Smooth muscle cell of the brain vasculature (primary cell): ENCODE results near the gene STX8.
A peak's percentile ranks its signal among the peaks of the same experiment; 100 is the strongest.

Source experiments
- DNase-seq: peaks from one replicate; pipeline ENCODE4 v3.0.0-alpha.2; 2012; ENCODE audit warnings: low read depth, low spot score

Gene STX8

GRCh38 chr17:9299695-9300094, 275.9 kb downstream of the STX8 start:
- DNase-seq, result no peak

DNA sequence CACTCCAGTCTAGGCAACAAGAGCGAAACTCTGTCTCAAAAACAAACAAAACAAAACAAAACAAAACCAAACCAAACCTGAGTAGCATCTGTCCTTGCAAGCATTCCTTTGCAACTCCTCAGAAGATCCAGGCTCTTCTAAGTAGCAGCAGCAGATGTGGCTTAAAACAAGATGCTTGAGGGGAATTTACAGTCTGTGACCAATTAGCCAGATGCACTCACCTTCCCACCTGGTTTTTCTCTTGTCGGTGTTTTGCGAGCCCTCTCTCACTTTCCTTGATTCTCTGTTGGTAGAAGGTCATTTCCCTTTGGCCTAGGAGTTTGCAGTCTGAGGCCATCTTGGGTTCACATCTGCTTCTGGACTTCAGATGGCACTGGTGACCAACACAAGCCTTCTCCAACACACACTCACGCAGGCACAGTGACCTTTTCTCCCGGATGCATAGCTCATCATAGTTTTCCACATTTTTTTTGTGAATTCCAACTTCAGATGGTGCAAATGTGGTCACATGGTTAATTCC, 276.8 kb downstream of the STX8 start:
- no peak for DNase-seq

DNA sequence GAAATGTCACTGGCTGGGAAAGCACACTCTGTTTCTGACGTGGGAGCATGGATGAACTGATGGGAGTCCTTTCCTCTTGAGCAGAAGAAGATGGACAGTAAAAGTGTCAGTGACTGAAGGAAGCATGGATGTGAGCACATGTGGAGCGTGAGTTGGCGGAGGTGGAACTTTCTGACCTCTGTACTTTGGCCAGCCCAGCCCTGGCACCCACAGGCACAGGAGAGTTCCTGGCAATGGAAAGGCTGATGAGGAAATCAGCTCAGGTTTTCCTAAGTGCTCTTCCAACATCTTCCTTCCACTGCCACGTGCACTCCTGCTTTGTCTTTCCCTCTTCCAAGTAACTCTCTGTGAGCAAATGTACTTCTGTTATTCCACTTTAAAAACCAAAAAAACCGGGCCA, 277.5 kb downstream of the STX8 start:
- no peak for DNase-seq

GRCh38 chr17:9294661-9295210, 280.9 kb downstream of the STX8 start:
- no peak for DNase-seq

- DNase-seq, result no peak
These were observed 283.1 kb downstream of the STX8 start for GRCh38 chr17:9292561-9292941.

DNA sequence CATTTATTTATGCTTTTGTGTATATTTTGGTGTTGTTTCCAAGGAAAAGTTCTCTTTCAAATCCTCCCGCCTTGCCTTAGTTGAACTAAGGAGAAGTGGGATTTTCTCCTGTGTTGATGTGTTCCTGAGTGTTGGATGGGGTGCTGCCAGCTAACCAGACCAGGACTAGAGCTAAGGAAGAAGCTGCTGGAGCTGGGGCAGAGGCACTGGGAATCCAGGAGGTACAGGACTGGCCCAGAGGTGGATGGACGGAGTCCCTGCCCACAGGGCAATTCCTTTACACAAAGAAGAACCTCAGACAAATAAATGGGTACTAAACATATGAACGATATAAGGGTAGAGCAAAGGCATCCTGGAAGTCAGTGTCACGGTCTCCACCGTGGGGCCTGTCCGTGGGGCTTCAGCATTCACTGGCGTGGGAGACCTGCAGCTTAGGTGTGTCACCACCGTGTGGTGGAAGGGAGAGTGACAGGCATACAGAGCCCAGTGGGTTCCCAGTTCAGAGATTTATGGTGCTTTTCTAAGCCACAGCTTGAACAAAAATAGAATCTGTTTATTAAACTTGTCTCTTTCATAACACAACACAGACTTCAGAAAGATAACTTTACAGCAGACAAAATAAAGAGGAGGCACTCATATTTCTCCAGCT, 283.6 kb downstream of the STX8 start:
- DNase-seq, result peak; percentile 10

DNA sequence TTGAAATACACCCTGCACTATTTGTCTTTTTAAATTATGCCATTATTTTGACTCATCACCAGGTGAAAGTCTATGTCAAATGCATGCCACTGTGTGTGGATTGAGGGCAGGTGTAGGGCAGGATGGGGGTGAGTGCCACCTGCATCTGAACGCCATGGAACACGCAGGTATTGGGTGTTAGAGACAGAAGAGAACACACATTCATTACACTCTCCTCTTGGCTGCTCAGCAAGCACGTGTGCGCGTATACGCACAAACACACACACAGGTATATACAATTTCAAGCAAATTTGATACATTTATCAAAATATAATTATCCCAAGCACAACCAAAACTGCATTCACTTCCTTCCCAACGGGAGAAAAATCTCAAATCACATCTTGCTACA, 285.4 kb downstream of the STX8 start:
- no peak for DNase-seq

DNA sequence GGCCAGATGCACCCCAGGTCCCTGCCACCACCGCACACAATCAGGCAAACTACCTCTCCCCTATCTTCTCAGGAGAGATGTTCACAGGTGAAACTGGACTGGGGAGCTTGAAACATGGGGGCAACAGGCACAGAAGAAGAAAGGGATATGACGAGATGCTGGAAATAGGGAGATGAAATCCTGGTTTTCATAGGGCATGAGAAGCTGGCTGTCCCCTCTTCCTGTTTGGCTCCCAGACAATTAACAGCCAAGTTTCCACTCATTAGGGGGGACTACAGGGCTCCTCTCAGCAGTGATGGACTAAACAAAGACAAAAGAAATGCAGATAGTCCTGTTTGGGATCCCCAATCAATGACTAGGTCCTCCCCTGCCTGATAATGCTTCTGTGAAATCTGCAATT, 288.3 kb downstream of the STX8 start:
- DNase-seq, result no peak

- no peak for DNase-seq
These were observed 289.2 kb downstream of the STX8 start for GRCh38 chr17:9286434-9286833.

- no peak for DNase-seq
These were observed 289.8 kb downstream of the STX8 start for GRCh38 chr17:9285602-9286427.

DNA sequence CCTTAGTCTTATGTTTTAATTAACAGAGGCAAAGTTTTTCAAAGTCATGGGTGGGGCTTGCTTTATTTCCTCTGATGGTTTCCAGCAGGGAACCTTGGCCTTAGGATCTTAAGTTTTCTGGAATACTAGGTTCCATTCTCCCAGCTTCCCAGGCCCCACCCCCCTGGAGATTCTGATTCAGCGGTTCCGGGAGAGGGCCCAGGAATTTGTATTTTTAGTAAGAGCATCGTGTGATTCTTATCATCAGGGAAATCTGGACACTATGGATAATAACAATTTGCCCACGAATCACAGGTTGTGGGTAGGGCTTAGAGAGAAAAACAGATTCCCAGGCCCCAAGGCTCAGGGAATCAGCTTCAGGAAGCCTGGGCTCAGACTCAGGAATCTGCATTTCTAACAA, 290.7 kb downstream of the STX8 start:
- DNase-seq, result no peak

GRCh38 chr17:9283909-9284308, 291.7 kb downstream of the STX8 start:
- no peak for DNase-seq

DNA sequence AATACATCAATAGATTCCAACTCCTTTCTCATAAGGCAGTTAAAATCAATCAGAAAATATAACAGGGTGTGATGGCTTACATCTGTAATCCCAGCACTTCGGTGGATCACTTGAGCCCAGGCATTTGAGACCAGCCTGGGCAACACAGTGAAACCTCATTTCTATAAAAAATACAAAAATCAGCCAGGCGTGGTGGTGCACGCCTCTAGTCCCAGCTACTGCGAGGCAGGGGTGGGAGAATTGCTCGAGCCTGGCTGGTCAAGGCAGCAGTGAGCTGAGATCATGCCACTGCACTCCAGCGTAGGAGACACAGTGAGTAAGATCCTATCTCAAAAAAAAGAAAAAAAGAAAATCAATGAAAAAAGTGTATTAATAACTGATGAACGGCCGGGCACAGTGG, 295.7 kb downstream of the STX8 start:
- no peak for DNase-seq

GRCh38 chr17:9274973-9275372, 300.6 kb downstream of the STX8 start:
- no peak for DNase-seq

DNA sequence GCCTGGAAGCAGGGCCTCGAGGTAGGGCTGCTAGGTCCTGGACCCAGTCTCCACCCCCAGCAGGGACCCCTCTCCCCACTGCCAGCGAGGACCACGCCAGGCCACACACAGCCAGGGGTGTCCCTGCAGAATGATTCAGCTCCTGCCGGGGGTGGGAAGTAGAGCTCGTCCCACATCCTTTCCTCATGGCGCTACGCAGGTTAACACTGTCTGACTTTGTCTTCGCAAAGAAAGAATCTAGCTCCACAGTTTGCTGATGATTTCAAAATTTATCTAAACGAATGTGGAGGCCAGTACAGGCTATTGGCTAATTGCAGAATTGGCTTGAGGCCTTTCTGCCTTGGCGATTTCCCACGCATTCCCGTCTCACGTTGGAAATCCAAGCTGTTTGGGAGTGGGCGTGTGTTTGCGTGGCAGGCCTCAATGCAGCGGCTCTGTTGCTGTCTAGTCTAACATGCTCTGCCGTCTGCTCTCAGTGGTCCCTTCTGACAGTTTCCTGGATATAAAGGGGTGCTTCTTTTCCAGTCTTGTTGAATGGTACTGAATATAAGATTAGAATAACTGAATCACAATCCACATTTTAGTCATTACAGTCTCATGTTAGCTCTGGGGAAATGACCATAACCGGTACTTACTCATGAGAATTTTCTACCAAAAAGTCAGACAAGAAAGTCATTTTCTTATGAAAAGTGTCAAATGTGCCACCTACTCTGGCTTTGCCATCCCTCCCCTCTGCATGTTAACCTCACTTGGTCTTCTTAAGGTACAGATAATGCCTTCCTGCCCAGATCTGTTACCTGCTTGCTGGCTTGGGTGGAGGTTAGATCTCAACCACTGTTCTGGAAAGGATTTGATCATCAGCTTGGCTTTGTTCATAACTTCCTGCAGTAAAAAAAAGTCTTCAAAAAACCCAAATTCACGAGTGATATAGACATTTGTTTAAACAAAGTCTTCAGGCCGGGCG, 301.9 kb downstream of the STX8 start:
- no peak for DNase-seq

- DNase-seq, result no peak
These were observed 303.0 kb downstream of the STX8 start for GRCh38 chr17:9272501-9273200.

GRCh38 chr17:9271989-9272388, 303.6 kb downstream of the STX8 start:
- no peak for DNase-seq

- DNase-seq, result no peak
These were observed 304.7 kb downstream of the STX8 start for GRCh38 chr17:9270921-9271320.

DNA sequence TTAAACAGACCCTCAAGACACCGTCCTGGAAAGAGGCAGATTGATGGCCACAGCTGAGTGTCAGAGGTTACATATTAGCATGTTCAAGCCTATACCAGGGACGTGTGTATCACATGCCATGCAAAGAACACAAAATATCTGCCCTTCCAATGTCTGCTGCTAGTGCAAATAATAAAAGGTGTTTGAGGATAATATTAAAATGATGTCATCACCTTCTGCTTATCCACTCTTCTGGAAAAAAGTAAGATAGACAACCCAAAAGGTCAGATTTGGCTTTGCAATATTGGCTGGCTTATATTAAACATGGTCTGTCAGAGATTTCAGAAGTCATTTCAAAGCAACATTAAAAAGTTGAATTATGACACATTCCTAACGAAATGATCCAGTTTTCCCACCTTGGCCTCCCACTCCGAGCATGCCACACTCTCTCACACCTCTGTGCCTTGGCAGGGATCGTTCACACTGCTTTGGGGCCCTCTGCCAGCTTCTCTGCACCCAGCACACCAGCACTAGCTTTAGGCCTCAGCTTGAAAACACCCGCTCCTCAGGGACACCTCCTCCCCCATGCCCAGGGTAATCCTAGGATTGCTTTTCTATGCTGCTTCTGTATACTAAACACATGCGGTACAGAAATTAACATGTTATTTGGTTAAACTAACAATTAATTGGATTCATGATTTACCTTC, 306.1 kb downstream of the STX8 start:
- no peak for DNase-seq

DNA sequence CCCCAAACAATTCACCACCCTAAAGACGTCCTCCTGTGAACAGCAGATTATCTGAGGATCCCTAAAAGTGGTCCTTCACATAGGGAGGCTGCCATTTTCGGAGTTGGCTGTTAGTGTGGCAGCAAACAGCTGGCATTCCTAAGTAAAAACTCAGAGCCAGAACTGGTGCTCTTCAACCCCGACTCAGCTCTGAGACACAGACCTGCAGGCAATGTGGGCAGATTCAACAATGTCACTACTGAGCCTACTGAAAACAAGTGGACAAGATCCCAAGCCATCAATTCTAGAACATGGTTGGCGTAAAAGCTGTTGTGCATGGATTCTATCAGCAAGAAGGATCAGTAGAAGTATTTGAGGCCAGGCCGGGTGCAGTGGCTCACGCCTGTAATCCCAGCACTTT, 307.1 kb downstream of the STX8 start:
- DNase-seq, result no peak
